Cardiac muscle cell (in vitro differentiated cells and primary cell): ENCODE measurements around the gene MICAL2. TPM values are rescaled to one million over a fixed set of nuclear protein-coding genes. Genes with fewer than 3 reads are reported as not detected.

Experiments used
- DNase-seq, 2 donors: peaks; one replicate each; pipeline versions ENCODE4 v3.0.0 to v3.0.0-alpha.2; 2010 to 2017; ENCODE audit warnings: low read depth in 1 of 2, low spot score in 1 of 2
- H3K27ac ChIP-seq: fragments of 200-600 bp; sonication (generic); 2 replicates; pipeline ENCODE4 v1.5.1; 2016
- H3K27me3 ChIP-seq: fragments of 200-600 bp; sonication (generic); 2 replicates; pipeline ENCODE4 v1.6.0; 2016; ENCODE audit warnings: control low read depth
- H3K36me3 ChIP-seq: fragments of 200-600 bp; sonication (generic); 2 replicates; pipeline ENCODE4 v1.5.1; 2016; ENCODE audit warnings: control low read depth
- H3K4me1 ChIP-seq: fragments of 200-600 bp; sonication (generic); 2 replicates; pipeline ENCODE4 v1.8.1; 2017; ENCODE audit warnings: low read depth, mild to moderate bottlenecking, mixed run types
- H3K4me3 ChIP-seq: fragments of 200-600 bp; sonication (generic); 2 replicates; pipeline ENCODE4 v1.5.1; 2016; ENCODE audit warnings: mild to moderate bottlenecking
- H3K9me3 ChIP-seq: fragments of 200-600 bp; sonication (generic); 2 replicates; pipeline ENCODE4 v1.5.1; 2017; ENCODE audit warnings: low read depth, mild to moderate bottlenecking, control low read depth
- CTCF ChIP-seq: IDR thresholded peaks from 2 replicates; pipeline ENCODE4 v1.5.1; 2012; ENCODE audit warnings: low read depth, mild to moderate bottlenecking, low read length
- polyA plus RNA-seq: library from polyadenylated mRNA; unstranded; fragments of >200 nt; fragmentation: Nextera tagmentation; extraction: Ambion mirVana; gene quantifications from 2 replicates; pipeline ENCODE4 v1.2.1, GENCODE V29; 2016
- total RNA-seq: library from RNA; depleted of rRNA; stranded (reverse); fragments of >200 nt; gene quantifications from 2 replicates; pipeline ENCODE4 v1.2.3, GENCODE V29; 2016

MICAL2 gene
- total and polyA plus RNA-seq, 2 experiments from 2014 or later: 153 to 178 TPM

- H3K27me3 ChIP-seq: no peaks in the 10 kb centered on the region
- TF ChIP-seq CTCF: no peak
- no peak for DNase-seq
- H3K9me3 ChIP-seq: no peaks in the 10 kb centered on the region
- peaks cover 8% of the 10 kb centered on the region for H3K4me1 ChIP-seq
- H3K27ac ChIP-seq: peak overlapping the region; percentile 81
- H3K36me3 ChIP-seq: peaks cover 58% of the 10 kb centered on the region
- H3K4me3 ChIP-seq: no peak overlapping the region
Observed at GRCh38 chr11:12236744-12237101, 126.3 kb downstream of the MICAL2 start.

GRCh38 chr11:12237381-12237784 is 127.0 kb downstream of the MICAL2 start:
- H3K9me3 ChIP-seq: no peaks in the 10 kb centered on the region
- DNase-seq: peak; percentile 23 to 36
- no peak for TF ChIP-seq CTCF
- peaks cover 63% of the 10 kb centered on the region for H3K36me3 ChIP-seq
- H3K27me3 ChIP-seq: no peaks in the 10 kb centered on the region
- no peak overlapping the region for H3K4me3 ChIP-seq
- H3K27ac ChIP-seq: peak overlapping the region; percentile 81
- H3K4me1 ChIP-seq: peaks cover 8% of the 10 kb centered on the region

- H3K4me1 ChIP-seq: peaks cover 8% of the 10 kb centered on the region
- H3K9me3 ChIP-seq: no peaks in the 10 kb centered on the region
- peaks cover 67% of the 10 kb centered on the region for H3K36me3 ChIP-seq
- no peak overlapping the region for H3K27ac ChIP-seq
- DNase-seq: peak in 1 of 2 donors; percentile 55
- no peak overlapping the region for H3K4me3 ChIP-seq
- TF ChIP-seq CTCF: no peak
- no peaks in the 10 kb centered on the region for H3K27me3 ChIP-seq
Observed at GRCh38 chr11:12238420-12238819, 128.0 kb downstream of the MICAL2 start.

GRCh38 chr11:12239396-12239795 is 129.0 kb downstream of the MICAL2 start:
- Histone ChIP-seq H3K4me3 (no peak overlapping the region), H3K4me1 (peaks cover 8% of the 10 kb centered on the region), H3K27me3 (no peaks in the 10 kb centered on the region), H3K9me3 (no peaks in the 10 kb centered on the region), H3K36me3 (peaks cover 70% of the 10 kb centered on the region), H3K27ac (no peak overlapping the region)
- DNase-seq: no peak
- TF ChIP-seq CTCF: no peak

- no peak for DNase-seq
- Histone ChIP-seq H3K27me3 (no peaks in the 10 kb centered on the region), H3K9me3 (no peaks in the 10 kb centered on the region), H3K4me3 (no peak overlapping the region), H3K4me1 (peaks cover 8% of the 10 kb centered on the region), H3K36me3 (peaks cover 71% of the 10 kb centered on the region), H3K27ac (no peak overlapping the region)
- no peak for TF ChIP-seq CTCF
Observed at GRCh38 chr11:12239804-12240371, 129.5 kb downstream of the MICAL2 start.

GRCh38 chr11:12240677-12241076 is 130.3 kb downstream of the MICAL2 start:
- H3K9me3 ChIP-seq: no peaks in the 10 kb centered on the region
- no peaks in the 10 kb centered on the region for H3K27me3 ChIP-seq
- H3K27ac ChIP-seq: no peak overlapping the region
- TF ChIP-seq CTCF: no peak
- peaks cover 71% of the 10 kb centered on the region for H3K36me3 ChIP-seq
- peaks cover 16% of the 10 kb centered on the region for H3K4me1 ChIP-seq
- DNase-seq: no peak
- H3K4me3 ChIP-seq: no peak overlapping the region
